ENCODE results near the gene TEX13C.

GRCh38 chrX:125319646-125320521 is at the start of gene TEX13C:
- no peak for TF ChIP-seq POLR2A (IDR thresholded peaks at IDR 0.05; ENCODE audit: low read length)
- TF ChIP-seq GATA1 (IDR thresholded peaks at IDR 0.05; ENCODE audit: low read depth, low read length): no peak
